DMS53 (cell line): ENCODE measurements around the gene NAPG.
A peak's percentile ranks its signal among the peaks of the same experiment; 100 is the strongest.
"Not testable (repeated sequence)": the region's sequence is repeated elsewhere in the genome, so short reads cannot be mapped to it uniquely, and the experiment has no call there.

Source experiments
- DNase-seq: peaks from one replicate; lab custom pipeline; 2025; lab: John Stamatoyannopoulos, UW

NAPG gene

GRCh38 chr18:10579079-10579867 is 53.4 kb downstream of the NAPG start:
- DNase-seq = peak; percentile 60

- DNase-seq = no peak
Measured at GRCh38 chr18:10580215-10580614, 54.4 kb downstream of the NAPG start.

- no peak for DNase-seq
Measured at GRCh38 chr18:10585260-10585659, 59.4 kb downstream of the NAPG start.

- DNase-seq = no peak
Measured at GRCh38 chr18:10588975-10589374, 63.1 kb downstream of the NAPG start.

GRCh38 chr18:10590412-10590811 is 64.6 kb downstream of the NAPG start:
- DNase-seq = no peak

DNA sequence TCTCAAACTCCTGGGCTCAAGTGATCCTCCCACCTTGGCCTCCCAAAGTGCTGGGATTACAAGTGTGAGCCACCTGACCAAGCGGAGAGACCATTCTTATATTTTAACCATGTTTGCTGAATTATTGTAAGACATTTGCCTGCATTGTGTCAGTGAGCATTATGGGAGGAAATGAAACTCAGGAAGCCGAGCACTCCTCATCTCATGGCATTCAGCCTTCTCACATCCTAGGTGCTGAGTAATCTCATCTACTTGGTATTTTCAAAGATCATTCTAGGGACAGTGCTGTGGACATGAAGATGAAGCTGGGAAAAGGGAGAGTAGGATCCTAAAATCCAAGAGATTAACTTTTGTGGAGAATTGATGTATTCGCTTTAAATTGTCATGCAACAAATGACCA is 66.1 kb downstream of the NAPG start:
- no peak for DNase-seq

DNA sequence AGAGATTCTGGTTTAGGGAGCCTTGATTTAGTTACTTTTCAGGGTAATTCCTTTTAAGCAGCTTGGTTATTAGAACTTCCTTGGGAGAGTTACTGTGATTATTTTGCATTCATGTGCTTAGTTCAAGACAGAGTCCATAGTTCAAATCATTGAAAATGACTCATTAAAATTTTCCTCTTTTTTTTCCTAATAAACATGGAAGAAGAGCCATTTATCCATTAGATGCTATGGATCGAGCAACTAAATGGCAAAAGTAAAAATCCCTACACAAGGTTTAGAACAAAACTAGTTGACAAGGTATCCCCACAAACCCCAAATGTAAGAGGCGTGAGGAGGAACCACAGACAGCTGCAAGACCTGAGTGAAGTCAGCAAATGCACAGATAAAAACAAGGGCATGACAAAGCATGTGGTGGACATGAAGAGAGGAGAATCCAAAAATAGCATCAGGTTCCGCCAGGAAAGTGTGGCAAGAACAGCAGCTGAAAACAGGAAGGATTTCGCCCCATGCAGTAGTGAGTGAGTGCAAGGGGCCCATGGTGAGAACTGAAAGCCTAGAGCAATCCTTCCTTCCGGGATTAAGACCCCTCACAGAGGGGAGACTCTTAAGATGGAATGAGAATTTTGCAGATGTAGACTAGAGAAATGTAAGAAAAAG is 67.7 kb downstream of the NAPG start:
- not testable (repeated sequence) for DNase-seq

DNA sequence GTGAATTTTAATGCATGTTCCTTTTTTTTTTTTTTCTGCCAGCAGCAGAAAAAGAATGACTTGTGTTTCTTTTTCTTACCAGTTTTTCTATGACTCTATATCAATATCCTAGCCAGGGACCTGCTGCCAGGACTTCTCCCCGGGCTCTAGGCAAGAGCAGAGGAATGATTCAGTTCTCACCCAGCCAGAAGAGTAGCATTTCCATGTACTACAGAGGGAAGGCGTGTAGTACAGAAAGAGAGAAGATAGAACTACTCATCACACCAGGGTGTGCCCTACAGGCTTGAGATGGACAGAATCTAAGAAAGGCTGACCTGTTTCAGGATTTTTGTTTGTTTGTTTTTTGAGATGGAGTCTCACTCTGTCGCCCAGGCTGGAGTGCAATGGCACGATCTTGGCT is 70.1 kb downstream of the NAPG start:
- DNase-seq = not testable (repeated sequence)

GRCh38 chr18:10597695-10598094 is 71.9 kb downstream of the NAPG start:
- DNase-seq = not testable (repeated sequence)

DNA sequence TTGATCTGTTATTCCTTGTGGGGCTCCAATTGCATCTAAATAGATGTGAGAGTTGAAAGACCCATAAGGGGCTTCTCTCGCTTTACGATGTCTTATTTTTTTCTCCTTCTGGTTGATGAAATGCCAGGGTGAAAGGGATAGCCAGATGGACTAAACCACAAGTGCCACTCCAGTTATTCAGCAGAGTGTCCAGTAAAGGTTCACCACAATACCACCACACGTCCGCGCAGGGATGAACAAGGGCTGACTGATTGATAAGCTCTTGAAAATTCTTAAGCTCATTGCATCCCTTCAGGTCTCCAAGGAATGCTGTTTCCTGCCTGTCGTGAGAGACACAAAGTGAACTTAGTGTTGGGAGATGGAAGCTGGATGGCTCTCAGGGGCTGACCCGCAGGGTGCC is 74.9 kb downstream of the NAPG start:
- not testable (repeated sequence) for DNase-seq
